ENCODE data around the gene PKN1. TPM values are rescaled to one million over a fixed set of nuclear protein-coding genes. Genes with fewer than 3 reads are reported as not detected.
A peak's percentile ranks its signal among the peaks of the same experiment; 100 is the strongest.

Gene PKN1
- total and polyA plus RNA-seq, 9 of the 15 experiments (the other 6 are each of a cell fraction or from before 2014, with no cell fraction given) = 0.30 to 228 (median 77.5) TPM

DNA sequence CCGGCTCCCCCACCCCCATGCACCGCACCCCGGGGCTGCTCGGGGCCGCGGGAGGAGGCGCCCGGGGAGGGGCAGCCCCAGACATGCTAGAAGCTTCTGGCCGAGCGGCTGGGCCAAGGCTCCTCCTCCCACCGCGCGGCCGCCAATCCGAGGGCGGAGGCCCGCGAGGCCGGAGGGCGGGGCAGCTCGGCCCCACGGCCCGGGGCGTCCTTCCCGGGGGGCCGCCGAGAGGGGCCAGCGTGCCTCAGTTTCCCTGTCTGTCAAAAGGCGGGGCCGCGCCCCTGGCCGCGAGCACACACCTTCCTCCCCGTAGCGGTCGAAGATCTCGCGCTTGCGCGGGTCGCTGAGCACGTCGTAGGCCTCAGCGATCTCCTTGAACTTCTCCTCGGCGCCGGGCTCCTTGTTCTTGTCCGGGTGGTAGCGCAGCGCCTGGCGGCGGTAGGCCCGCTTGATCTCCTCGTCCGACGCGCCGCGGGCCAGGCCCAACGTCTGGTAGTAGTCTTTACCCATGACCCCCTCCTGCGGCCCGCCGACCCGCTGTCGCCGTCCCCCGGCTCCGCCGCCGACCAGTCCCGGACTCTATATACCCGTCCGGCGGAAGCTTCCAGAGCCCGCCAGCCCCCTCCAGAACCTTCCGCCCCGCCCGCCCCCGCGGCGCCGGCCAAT is 84.9 kb downstream of the PKN1 start, which contains the start of gene DNAJB1:
DNAJB1 (minus strand) TSS at position 558 of the 666 bp plus-strand sequence; CDS start at position 510, 48 bp downstream.
- no peaks in the 10 kb centered on the region for H3K9me1 ChIP-seq (ENCODE audit: control insufficient read depth, insufficient read depth, low read length)
- peak within 1 kb of the TSS; percentile 99 for H3K27ac ChIP-seq (ENCODE audit: extremely low read depth, low read depth, low read length)
- ChIA-PET CTCF (ENCODE audit: low intra/inter-chr PET ratio) (interaction anchor here (1.1 kb wide), 1 partner anchor 19 kb away, joined by 3 read pairs; no protein-coding TSS in a partner anchor), POLR2A (interaction anchor here (0.6 to 6.3 kb wide), 21 partner anchors 9 to 406 kb away, joined by 3 to 70 read pairs (median 4); partner anchors contain the start of gene NDUFB7)
- H3K79me2 ChIP-seq (ENCODE audit: control insufficient read depth, insufficient read depth, low read length) = peaks cover 45% of the 10 kb centered on the region
- no peaks in the 10 kb centered on the region for H3K27me3 ChIP-seq (ENCODE audit: control insufficient read depth in 2 of 2, insufficient read depth in 2 of 2, low read length in 2 of 2)
- intact Hi-C loops (cut with micrococcal nuclease) = loop anchor here (5.0 kb wide), 1 partner anchor 34 kb away; no protein-coding TSS in a partner anchor
- H3K9me3 ChIP-seq (replicated peaks; ENCODE audit: control insufficient read depth, insufficient read depth, low read depth, low read length) = no peaks in the 10 kb centered on the region
- H4K20me1 ChIP-seq (replicated peaks; ENCODE audit: control insufficient read depth, insufficient read depth, low read length) = peaks cover 26% of the 10 kb centered on the region
- in situ Hi-C loops (cut with MboI) = no loop called here
- peak; percentile 86 for ATAC-seq
- TSS peak; percentile 57 for BruUV-seq (replicated peaks)
- peak; percentile 85 to 89 (median 88) for DNase-seq (ENCODE audit: extremely low read depth in 1 of 4, low spot score in 3 of 4)
- H3K9ac ChIP-seq (ENCODE audit: insufficient read depth in 1 of 2, low read depth in 2 of 2, low read length in 2 of 2) = peak within 1 kb of the TSS; percentile 96 to 100
- H2AFZ ChIP-seq (ENCODE audit: low read depth, low read length) = peak within 1 kb of the TSS; percentile 85
- H3K4me2 ChIP-seq (ENCODE audit: insufficient read depth, low read length) = peak within 1 kb of the TSS; percentile 99
- H3K4me1 ChIP-seq (replicated peaks in 1 of 2; ENCODE audit: control insufficient read depth in 2 of 2, insufficient read depth in 2 of 2, low read length in 2 of 2) = peaks cover 54 to 55% of the 10 kb centered on the region in 2 experiments
- H3K36me3 ChIP-seq (ENCODE audit: control insufficient read depth, insufficient read depth, low read length) = peaks cover 38% of the 10 kb centered on the region
- under 1% methylated on average over 49 of the region's 82 CpGs for WGBS (ENCODE audit: insufficient coverage, low coverage, missing lambda C conversion rate)
- H3K4me3 ChIP-seq = peak within 1 kb of the TSS; percentile 98
- no peak for FAIRE-seq
- TF ChIP-seq ELK1 (CRISPR knock-in tag; IDR thresholded peaks at IDR 0.05) (no peak), POLR2AphosphoS5 (IDR thresholded peaks at IDR 0.05; ENCODE audit: control insufficient read depth, insufficient read depth, low read depth, low read length) (peak; percentile 91), NFE2L1 (tag; IDR thresholded peaks at IDR 0.05; ENCODE audit: borderline replicate concordance, low read depth) (no peak), ZNF280A (IDR thresholded peaks at IDR 0.05; ENCODE audit: low read depth, partially characterized antibody) (no peak), BRF2 (IDR thresholded peaks at IDR 0.05; ENCODE audit: borderline replicate concordance, insufficient read depth, insufficient read length) (no peak), HOXB6 (CRISPR knock-in tag; IDR thresholded peaks at IDR 0.05; ENCODE audit: borderline replicate concordance) (no peak), TSC22D4 (tag; IDR thresholded peaks at IDR 0.05) (no peak), MAZ (CRISPR knock-in tag; conservative IDR thresholded peaks at IDR 0.05 in 1 of 2, IDR thresholded peaks at IDR 0.05 in 1 of 2) (peak; percentile 73 to 90)
- TF ChIP-seq, protein P1, sequence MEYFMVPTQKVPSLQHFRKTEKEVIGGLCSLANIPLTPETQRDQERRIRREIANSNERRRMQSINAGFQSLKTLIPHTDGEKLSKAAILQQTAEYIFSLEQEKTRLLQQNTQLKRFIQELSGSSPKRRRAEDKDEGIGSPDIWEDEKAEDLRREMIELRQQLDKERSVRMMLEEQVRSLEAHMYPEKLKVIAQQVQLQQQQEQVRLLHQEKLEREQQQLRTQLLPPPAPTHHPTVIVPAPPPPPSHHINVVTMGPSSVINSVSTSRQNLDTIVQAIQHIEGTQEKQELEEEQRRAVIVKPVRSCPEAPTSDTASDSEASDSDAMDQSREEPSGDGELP (CRISPR knock-in tag; IDR thresholded peaks at IDR 0.05; ENCODE audit: borderline replicate concordance) = peak; percentile 54
- TF ChIP-seq, protein P2, sequence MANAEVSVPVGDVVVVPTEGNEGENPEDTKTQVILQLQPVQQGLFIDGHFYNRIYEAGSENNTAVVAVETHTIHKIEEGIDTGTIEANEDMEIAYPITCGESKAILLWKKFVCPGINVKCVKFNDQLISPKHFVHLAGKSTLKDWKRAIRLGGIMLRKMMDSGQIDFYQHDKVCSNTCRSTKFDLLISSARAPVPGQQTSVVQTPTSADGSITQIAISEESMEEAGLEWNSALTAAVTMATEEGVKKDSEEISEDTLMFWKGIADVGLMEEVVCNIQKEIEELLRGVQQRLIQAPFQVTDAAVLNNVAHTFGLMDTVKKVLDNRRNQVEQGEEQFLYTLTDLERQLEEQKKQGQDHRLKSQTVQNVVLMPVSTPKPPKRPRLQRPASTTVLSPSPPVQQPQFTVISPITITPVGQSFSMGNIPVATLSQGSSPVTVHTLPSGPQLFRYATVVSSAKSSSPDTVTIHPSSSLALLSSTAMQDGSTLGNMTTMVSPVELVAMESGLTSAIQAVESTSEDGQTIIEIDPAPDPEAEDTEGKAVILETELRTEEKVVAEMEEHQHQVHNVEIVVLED (CRISPR knock-in tag; IDR thresholded peaks at IDR 0.05) = no peak
